HepG2 (cell line): ENCODE measurements around the gene SOX8. TPM values are rescaled to one million over a fixed set of nuclear protein-coding genes. Genes with fewer than 3 reads are reported as not detected.

Experiments used
- ATAC-seq: fragments of 200-7000 bp; cut with Tn5 transposase; 3 replicates; pipeline ENCODE4 v1.9.1; 2020; ENCODE audit warnings: mild to moderate bottlenecking, moderate library complexity
- BruUV-seq: library from RNA; stranded (reverse); fragments of 400-500 nt; replicated peaks from 2 replicates; lab custom pipeline; 2021; lab: Mats Ljungman, UMichigan
- CTCF ChIA-PET: fragments of 300-600 bp; formaldehyde crosslinking; extraction: SDS; loops from one replicate; lab custom pipeline; 2021; ENCODE audit warnings: low total read pairs, inconsistent platforms, low intra/inter-chr PET ratio; lab: Yijun Ruan, JAX
- POLR2A ChIA-PET: fragments of 350-600 bp; sonication (Branson Sonifier 250); formaldehyde crosslinking; loops from one replicate; lab custom pipeline; 2020; ENCODE audit warnings: antibody characterized with exemption, inconsistent platforms; lab: Yijun Ruan, JAX
- DNase-seq: peaks from one replicate; pipeline ENCODE4 v3.0.0-alpha.2; 2015; ENCODE audit warnings: low spot score
- FAIRE-seq: peaks from 3 replicates; lab custom pipeline; 2011; peaks lifted over from hg19 to GRCh38; lab: Jason Lieb, UNC
- H2AFZ ChIP-seq: one replicate; pipeline ENCODE4 v1.6.1; 2011; ENCODE audit warnings: low read length, inconsistent platforms
- H3K27ac ChIP-seq: fragments of 300-600 bp; 3 replicates; pipeline ENCODE4 v1.8.0; 2011; ENCODE audit warnings: mixed run types, mild to moderate bottlenecking, mixed read lengths, low read length, inconsistent platforms; ENCODE audit not compliant: insufficient read depth; ENCODE audit errors: extremely low read length
- H3K27me3 ChIP-seq, 2 experiments: fragments of 200-600 bp in 1 of 2; 2 replicates in 1 of 2; 3 replicates in 1 of 2; pipeline versions ENCODE4 v1.6.0 to v1.8.0; 2011; ENCODE audit warnings: low read length in 2 of 2, mild to moderate bottlenecking in 2 of 2, moderate library complexity in 2 of 2, inconsistent platforms in 1 of 2; ENCODE audit not compliant: insufficient read depth in 2 of 2, control insufficient read depth in 1 of 2
- H3K36me3 ChIP-seq, 2 experiments: fragments of 200-600 bp in 1 of 2; replicated peaks in 1 of 2; 2 replicates in 1 of 2; 3 replicates in 1 of 2; pipeline versions ENCODE4 v1.5.1 to v1.8.0; 2011; ENCODE audit warnings: low read length in 2 of 2, inconsistent platforms in 1 of 2; ENCODE audit not compliant: insufficient read depth in 2 of 2, control insufficient read depth in 1 of 2
- H3K4me1 ChIP-seq: 2 replicates; pipeline ENCODE4 v1.5.1; 2012; ENCODE audit warnings: low read length, inconsistent platforms; ENCODE audit not compliant: insufficient read depth
- H3K4me2 ChIP-seq: 2 replicates; pipeline ENCODE4 v1.6.0; 2011; ENCODE audit warnings: low read depth, low read length, inconsistent platforms
- H3K4me3 ChIP-seq, 3 experiments: fragments of 200-600 bp in 1 of 3; sonication (generic), shearing (Covaris generic) in 1 of 3; replicated peaks in 1 of 3; 2 replicates each; pipeline ENCODE4 v1.5.1; 2011 to 2016; ENCODE audit warnings: low read length in 3 of 3, inconsistent platforms in 2 of 3, low read depth in 2 of 3, mild to moderate bottlenecking in 2 of 3, control low read depth in 1 of 3, mixed read lengths in 1 of 3; ENCODE audit not compliant: insufficient read depth in 1 of 3
- H3K79me2 ChIP-seq: one replicate; pipeline ENCODE4 v1.6.1; 2011; ENCODE audit warnings: low read length, inconsistent platforms; ENCODE audit not compliant: insufficient read depth
- H3K9ac ChIP-seq: 2 replicates; pipeline ENCODE4 v1.6.0; 2011; ENCODE audit warnings: mild to moderate bottlenecking, low read depth, low read length, inconsistent platforms; ENCODE audit not compliant: insufficient read depth
- H3K9me3 ChIP-seq: 2 replicates; pipeline ENCODE4 v1.5.1; 2012; ENCODE audit warnings: mild to moderate bottlenecking, low read length
- H4K20me1 ChIP-seq: 2 replicates; pipeline ENCODE4 v1.6.0; 2011; ENCODE audit warnings: inconsistent platforms, mild to moderate bottlenecking, low read length, moderate library complexity; ENCODE audit not compliant: insufficient read depth
- AGO2 ChIP-seq: fragments of 200-400 bp; formaldehyde crosslinking; optimal IDR thresholded peaks from 2 replicates; pipeline ENCODE3; 2017; ENCODE audit warnings: mild to moderate bottlenecking, low read depth, low read length, moderate library complexity
- PAF1 ChIP-seq: IDR thresholded peaks from 2 replicates; pipeline ENCODE4 v1.6.1; 2016; ENCODE audit warnings: missing genetic modification reagents, missing compliant biosample characterization
- PRDM10 ChIP-seq: sonication (generic); formaldehyde crosslinking; IDR thresholded peaks from 2 replicates; pipeline ENCODE4 v1.4.0; 2020; ENCODE audit warnings: low read depth, missing genetic modification reagents
- RBFOX2 ChIP-seq: fragments of 200-400 bp; formaldehyde crosslinking; IDR thresholded peaks from 2 replicates; pipeline ENCODE4 v1.6.1; 2017; ENCODE audit warnings: low read depth, mild to moderate bottlenecking, low read length
- SMC3 ChIP-seq: IDR thresholded peaks from 2 replicates; pipeline ENCODE4 v1.6.1; 2011; ENCODE audit warnings: low read length, improper control_type of control experiment
- ZNF20 ChIP-seq: sonication (generic); formaldehyde crosslinking; IDR thresholded peaks from 2 replicates; pipeline ENCODE4 v1.4.0; 2020; ENCODE audit warnings: mild to moderate bottlenecking, moderate library complexity, missing genetic modification reagents
- ZNF589 ChIP-seq: sonication (generic); formaldehyde crosslinking; conservative IDR thresholded peaks from 2 replicates; pipeline ENCODE4 v1.8.0; 2022; ENCODE audit warnings: mild to moderate bottlenecking, moderate library complexity, missing genetic modification reagents
- ZNF607 ChIP-seq: sonication (generic); formaldehyde crosslinking; IDR thresholded peaks from 2 replicates; pipeline ENCODE4 v1.5.1; 2020; ENCODE audit warnings: missing genetic modification reagents, mild to moderate bottlenecking, borderline replicate concordance
- WGBS: methylation state at CpG from one replicate; pipeline ENCODE4 v1.1.6; 2017; ENCODE audit warnings: low lambda C conversion rate; 5-methylcytosine and 5-hydroxymethylcytosine counted together
- in situ Hi-C: cut with HindIII; loops from 2 replicates; pipeline ENCODE4 v1.10.0; 2017; ENCODE audit warnings: low pct_unique_long_range_greater_than_20kb; ENCODE audit not compliant: extremely low pct_ligation_motif_present
- intact Hi-C: fragments of 100-400 bp; cut with micrococcal nuclease; formaldehyde crosslinking; loops from one replicate; pipeline ENCODE4 v1.10.0; 2022; ENCODE audit not compliant: unreplicated experiment
- polyA plus RNA-seq, 8 experiments: library from polyadenylated mRNA; depleted of rRNA in 3 of 8; stranded (reverse) in 7 of 8; unstranded in 1 of 8; fragments of >200 nt; fragmentation: Illumina TruSeq in 4 of 8; extraction: Trizol in 4 of 8; gene quantifications; 2 replicates each; pipeline versions ENCODE4 v1.2.1 to v1.2.3, GENCODE V29; 2011 to 2016; ENCODE audit warnings: low read depth in 4 of 8, missing spikeins in 1 of 8, mixed read lengths in 1 of 8; ENCODE audit not compliant: insufficient read depth in 1 of 8
- total RNA-seq, 5 experiments: library from RNA; depleted of rRNA; stranded (reverse); fragments of >200 nt; fragmentation: Illumina TruSeq; extraction: Trizol; gene quantifications; 2 replicates each; pipeline ENCODE4 v1.2.3, GENCODE V29; 2016; ENCODE audit warnings: low read depth in 1 of 5
- TF ChIP-seq, protein P1 (sequence below): IDR thresholded peaks from 2 replicates; pipeline ENCODE4 v1.6.1; 2016; ENCODE audit warnings: low read depth, control low read depth
- TF ChIP-seq, protein P2 (sequence below): sonication (generic); formaldehyde crosslinking; IDR thresholded peaks from 2 replicates; pipeline ENCODE4 v1.8.0; 2023; ENCODE audit warnings: mild to moderate bottlenecking, missing genetic modification reagents

SOX8 gene
- total and polyA plus RNA-seq, 2 of the 13 experiments (the other 11 are each of a cell fraction or from before 2014, with no cell fraction given): 0.20 to 0.28 TPM

- no peak for TF ChIP-seq PRDM10 (CRISPR knock-in tag)
- 0 out of 2 replicates have a peak, but pooled peaks have one; percentile 32 for TF ChIP-seq RBFOX2
- peak; percentile 65 for TF ChIP-seq AGO2
- no peak for TF ChIP-seq PAF1
These were observed 15.5 kb upstream of the SOX8 start (continued) for GRCh38 chr16:966035-966434.

GRCh38 chr16:966505-966904 is 15.1 kb upstream of the SOX8 start:
- H3K27me3 ChIP-seq: no peaks in the 10 kb centered on the region
- CTCF ChIA-PET: no interaction called here
- FAIRE-seq (no peak), DNase-seq (no peak), ATAC-seq (no peak)
- no peak overlapping the region for H3K9ac ChIP-seq
- H3K9me3 ChIP-seq: no peaks in the 10 kb centered on the region
- peaks cover 20% of the 10 kb centered on the region for H3K4me1 ChIP-seq
- no TSS peak for BruUV-seq
- intact Hi-C loops (no loop called here), in situ Hi-C loops (no loop called here)
- no peaks in the 10 kb centered on the region; the same call in 1 of the 2 replicates for H4K20me1 ChIP-seq
- H3K36me3 ChIP-seq: 0 out of 5 replicates have a peak, but pooled peaks cover 0 to 1% of the 10 kb centered on the region in 2 experiments
- H3K4me3 ChIP-seq: no peak overlapping the region
- no peak overlapping the region for H3K4me2 ChIP-seq
- POLR2A ChIA-PET: no interaction called here
- H3K79me2 ChIP-seq: no peaks in the 10 kb centered on the region
- WGBS: 97% methylated on average over 10 of the region's 10 CpGs
- no peak overlapping the region for H3K27ac ChIP-seq
- H2AFZ ChIP-seq: no peak overlapping the region
- TF ChIP-seq ZNF607 (CRISPR knock-in tag): no peak
- no peak for TF ChIP-seq ZNF20 (CRISPR knock-in tag)
- TF ChIP-seq SMC3: no peak
- TF ChIP-seq, protein P1, sequence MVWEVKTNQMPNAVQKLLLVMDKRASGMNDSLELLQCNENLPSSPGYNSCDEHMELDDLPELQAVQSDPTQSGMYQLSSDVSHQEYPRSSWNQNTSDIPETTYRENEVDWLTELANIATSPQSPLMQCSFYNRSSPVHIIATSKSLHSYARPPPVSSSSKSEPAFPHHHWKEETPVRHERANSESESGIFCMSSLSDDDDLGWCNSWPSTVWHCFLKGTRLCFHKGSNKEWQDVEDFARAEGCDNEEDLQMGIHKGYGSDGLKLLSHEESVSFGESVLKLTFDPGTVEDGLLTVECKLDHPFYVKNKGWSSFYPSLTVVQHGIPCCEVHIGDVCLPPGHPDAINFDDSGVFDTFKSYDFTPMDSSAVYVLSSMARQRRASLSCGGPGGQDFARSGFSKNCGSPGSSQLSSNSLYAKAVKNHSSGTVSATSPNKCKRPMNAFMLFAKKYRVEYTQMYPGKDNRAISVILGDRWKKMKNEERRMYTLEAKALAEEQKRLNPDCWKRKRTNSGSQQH (CRISPR knock-in tag): no peak
- no peak for TF ChIP-seq ZNF589 (CRISPR knock-in tag)
- TF ChIP-seq, protein P2, sequence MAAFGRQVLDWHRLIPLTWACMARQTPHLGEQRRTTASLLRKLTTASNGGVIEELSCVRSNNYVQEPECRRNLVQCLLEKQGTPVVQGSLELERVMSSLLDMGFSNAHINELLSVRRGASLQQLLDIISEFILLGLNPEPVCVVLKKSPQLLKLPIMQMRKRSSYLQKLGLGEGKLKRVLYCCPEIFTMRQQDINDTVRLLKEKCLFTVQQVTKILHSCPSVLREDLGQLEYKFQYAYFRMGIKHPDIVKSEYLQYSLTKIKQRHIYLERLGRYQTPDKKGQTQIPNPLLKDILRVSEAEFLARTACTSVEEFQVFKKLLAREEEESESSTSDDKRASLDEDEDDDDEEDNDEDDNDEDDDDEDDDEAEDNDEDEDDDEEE (CRISPR knock-in tag): no peak
